CD4-positive, alpha-beta T cell treated with Interleukin-1 beta for 1 hour (primary cell): ENCODE data around the gene COL8A1.
A peak's percentile ranks its signal among the peaks of the same experiment; 100 is the strongest.

Experiments
- DNase-seq, 2 donors: peaks; one replicate each; pipeline ENCODE4 v3.0.0-alpha.2; 2020 to 2022

Gene COL8A1

DNA sequence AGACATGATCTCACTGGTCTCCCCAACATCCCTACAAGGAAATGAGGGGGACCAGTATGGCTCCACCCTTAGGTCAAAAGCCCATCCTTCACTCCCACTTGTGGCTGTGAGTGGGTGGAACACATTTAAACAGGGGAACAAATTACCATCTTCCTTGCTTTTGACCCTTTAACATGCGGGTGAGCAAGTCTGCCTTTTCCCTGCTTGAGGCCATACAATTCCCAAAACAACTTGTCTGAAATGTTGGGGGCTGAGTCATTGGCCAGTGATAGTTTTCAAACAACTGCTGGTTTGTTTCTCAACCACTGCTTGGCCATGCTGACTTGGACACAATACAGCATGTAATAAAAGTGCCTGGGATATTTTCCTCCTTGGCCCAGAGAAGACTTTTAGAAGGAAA is 39.6 kb downstream of the COL8A1 start:
- DNase-seq = no peak

- no peak for DNase-seq
These were observed 40.5 kb downstream of the COL8A1 start for GRCh38 chr3:99678896-99679295.

DNA sequence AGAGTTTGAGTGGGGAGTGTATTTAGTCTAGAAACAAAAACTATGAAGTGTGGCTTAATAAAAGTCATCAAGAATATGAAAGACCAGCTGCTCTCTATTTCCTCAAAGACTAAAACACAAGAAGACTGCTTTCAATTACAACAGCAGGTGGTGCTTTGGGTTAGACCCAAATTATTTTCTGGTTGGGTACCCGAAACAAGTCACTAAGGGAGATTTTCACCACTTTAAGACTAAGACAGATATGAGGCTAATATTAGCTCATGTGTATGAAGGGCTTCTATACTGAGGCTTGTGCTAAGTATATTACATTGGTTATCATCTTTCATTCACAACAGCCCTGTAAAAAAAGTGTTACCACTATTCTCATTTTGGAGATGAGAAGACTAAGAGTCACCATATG is 43.1 kb downstream of the COL8A1 start:
- no peak for DNase-seq

- DNase-seq = no peak
These were observed 43.6 kb downstream of the COL8A1 start for GRCh38 chr3:99681976-99682375.

DNA sequence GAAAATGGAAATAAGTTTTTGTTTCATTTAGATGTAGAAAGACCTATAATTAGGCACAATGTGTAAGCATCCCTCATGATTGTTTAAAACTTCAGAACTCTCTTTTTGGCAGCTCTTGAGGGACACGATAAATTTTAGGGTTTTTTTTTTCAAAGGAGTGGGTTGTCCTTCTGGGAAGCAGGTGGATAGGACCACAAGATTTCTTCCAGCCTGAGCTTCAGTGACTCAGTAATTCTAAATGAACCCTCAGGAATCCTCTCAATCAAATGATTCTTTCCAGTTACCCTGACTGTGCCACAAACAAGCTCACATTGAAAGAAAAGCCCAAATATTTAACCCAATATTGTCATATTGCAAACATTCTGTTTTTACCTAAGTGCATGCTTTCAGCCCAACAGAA is 45.1 kb downstream of the COL8A1 start:
- no peak for DNase-seq

GRCh38 chr3:99683876-99684275 is 45.5 kb downstream of the COL8A1 start:
- no peak for DNase-seq

DNA sequence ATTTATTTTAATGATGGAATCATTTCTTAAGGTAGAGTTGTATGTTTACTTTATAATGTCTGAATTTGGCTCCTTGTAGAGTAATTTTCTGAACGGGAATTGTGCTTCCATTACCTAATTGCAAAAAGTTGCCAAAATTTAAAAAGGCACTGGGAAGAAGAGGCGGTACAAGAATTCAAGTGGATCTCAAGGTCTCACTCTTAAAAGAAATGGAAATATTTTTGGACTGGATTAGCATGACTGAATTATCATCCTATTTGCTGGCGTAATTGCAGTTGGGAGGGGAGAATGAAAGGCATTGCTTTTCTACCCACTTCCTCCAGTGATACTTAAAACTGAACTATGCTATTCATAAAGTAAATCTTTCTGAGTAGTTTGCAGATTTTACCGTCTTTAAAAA is 46.2 kb downstream of the COL8A1 start:
- no peak for DNase-seq

- no peak for DNase-seq
These were observed 48.1 kb downstream of the COL8A1 start for GRCh38 chr3:99686469-99686868.

DNA sequence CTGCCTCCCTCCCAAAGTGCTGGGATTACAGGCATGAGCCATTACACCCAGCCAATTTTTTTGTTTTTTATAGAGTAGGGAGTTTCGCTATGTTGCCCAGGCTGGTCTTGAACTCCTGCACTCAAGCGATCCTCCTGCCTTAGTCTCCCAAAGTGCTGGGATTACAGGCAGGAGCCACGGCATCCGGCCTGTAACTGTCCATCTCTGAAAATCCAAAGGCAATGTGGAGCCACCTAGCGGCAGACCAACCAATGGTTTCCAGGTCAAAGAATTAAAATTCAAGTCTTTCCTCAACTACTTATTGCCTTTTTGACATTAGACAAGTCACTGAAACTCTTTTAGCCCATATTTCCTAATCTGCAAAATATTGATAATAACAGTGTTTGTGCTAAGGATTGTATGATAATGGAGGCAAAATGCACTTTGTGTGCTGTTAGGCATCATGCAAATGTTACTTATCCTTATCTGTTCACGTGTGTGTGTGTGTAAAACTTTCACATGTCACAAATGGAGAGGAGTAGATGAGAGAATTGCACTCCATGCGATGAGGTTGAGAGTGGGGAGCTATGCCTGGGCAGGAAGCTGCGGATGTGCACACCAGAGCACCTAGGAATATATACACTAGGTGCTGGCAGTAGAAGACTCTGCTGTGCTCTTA is 48.7 kb downstream of the COL8A1 start:
- DNase-seq = peak in 1 of 2 donors; percentile 5

DNA sequence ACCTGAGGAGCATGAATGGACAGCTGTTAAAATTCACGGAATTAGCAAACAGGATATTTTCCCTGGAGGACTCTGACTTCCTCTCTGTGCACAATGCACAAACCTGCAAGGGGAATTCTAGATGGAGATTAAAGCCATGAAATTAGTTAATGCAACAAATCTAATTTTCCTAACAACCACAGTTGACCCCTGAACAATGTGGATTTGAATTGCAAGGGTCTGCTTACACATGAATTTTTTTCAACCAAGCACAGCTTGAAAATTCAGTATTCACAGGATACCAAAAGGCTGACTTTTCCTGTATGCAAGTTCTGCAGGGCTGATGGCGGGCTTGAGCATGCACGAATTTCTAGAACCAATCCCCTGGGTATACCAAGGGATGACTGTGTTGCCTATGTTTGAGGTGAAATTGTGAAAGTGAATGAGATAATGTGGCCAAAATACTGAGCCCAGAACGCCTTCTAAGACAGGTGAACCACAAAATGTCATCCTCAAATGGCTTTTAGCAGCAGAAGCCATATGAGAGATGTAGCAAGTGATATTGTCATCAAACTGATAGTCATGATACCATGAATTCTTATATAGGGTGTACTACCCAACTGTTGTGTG is 52.5 kb downstream of the COL8A1 start:
- DNase-seq = no peak

- no peak for DNase-seq
These were observed 55.2 kb downstream of the COL8A1 start for GRCh38 chr3:99693636-99694035.

- no peak for DNase-seq
These were observed 58.1 kb downstream of the COL8A1 start for GRCh38 chr3:99696497-99696896.

GRCh38 chr3:99697250-99697649 is 58.9 kb downstream of the COL8A1 start:
- DNase-seq = no peak

- no peak for DNase-seq
These were observed 60.5 kb downstream of the COL8A1 start for GRCh38 chr3:99698932-99699331.

DNA sequence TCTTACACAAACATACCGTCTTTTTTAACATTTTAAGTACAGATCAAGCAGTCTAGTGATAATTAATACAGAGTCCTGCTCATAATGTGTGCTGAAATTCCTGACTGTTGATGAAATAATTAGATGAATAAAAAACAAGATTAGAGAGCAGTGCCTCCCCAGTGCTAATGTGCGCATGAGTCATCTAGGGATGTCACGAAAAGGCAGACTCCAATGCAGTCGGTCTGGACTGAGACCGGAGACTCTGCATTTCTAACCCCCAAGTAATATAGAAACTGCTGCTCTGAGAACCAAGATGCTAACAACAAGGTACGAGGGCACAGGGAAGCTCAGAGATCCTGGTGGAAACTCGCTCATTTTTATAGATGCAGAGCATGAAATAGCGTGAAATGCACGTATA is 61.4 kb downstream of the COL8A1 start:
- no peak for DNase-seq

- no peak for DNase-seq
These were observed 62.4 kb downstream of the COL8A1 start for GRCh38 chr3:99700631-99701268.

DNA sequence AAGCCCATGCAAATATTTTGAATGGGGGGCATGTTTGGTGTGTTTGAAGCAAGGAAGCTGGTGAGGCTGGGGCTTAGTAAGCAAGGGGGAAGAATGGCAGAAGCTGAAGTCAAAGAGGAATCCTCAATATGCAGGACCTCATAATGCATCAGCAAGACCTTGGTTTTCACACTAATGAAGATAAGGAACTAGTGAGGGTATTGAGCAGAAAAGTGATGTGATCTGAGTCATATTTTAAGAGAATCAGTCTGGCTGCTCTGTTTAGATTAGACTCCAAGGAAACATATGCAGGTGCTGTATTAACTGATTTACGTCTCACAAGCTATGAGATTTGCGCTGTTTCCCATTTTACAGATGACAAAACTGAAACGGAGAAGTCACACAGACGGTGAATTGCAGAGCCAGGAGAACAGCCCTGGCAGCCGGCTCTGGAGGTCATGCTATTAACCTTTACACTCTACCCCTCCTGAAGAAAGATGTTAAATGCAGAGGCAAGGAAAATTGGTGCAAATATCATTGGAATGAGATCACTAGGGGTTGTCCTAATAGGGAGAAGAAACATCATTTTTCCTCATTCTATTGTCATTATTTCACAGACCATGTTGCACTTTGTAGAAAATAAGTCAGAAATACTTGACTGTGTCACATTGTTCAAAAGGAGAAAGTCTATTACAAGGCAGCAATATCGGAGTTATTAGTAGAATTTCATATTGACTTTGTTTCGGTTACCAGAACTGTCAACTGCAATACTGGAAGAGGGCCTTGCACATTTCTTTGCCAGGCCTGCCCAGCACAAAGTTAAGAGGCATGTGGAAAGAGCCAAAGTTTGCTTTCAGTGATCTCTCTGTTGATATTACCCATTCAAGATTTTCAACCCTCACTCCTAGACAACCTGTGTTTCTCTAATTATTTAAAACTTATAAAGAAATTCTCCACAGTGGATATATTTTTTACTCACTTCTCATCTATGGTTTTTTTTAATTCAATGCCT is 64.9 kb downstream of the COL8A1 start:
- DNase-seq = no peak

GRCh38 chr3:99704417-99704816 is 66.0 kb downstream of the COL8A1 start:
- no peak for DNase-seq

- DNase-seq = no peak
These were observed 68.0 kb downstream of the COL8A1 start for GRCh38 chr3:99706410-99706809.

DNA sequence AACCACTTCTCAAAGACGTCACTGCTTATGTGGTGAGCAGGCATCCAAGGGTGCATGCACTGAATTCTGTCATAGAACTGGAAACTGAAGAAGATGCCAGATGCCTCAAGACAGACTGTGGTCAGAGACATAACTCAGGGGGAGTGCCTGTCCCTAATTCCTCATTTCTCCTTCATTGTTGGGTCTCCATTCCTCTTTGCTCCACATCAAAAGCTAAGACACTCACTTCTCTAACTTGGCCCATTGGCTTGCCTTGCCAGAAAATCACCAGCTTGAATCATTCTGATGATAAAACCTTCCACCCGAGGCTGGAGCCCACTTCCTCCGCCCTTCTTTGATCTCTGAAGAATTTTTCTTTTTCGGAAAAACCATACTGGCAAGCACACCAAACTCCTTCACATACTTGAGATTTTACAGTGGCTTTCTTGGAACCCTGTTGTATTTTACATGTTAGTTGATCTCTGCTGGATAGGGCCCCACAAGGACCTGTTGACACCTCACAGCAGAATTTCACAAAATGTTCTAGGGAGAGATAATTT is 69.9 kb downstream of the COL8A1 start:
- no peak for DNase-seq

DNA sequence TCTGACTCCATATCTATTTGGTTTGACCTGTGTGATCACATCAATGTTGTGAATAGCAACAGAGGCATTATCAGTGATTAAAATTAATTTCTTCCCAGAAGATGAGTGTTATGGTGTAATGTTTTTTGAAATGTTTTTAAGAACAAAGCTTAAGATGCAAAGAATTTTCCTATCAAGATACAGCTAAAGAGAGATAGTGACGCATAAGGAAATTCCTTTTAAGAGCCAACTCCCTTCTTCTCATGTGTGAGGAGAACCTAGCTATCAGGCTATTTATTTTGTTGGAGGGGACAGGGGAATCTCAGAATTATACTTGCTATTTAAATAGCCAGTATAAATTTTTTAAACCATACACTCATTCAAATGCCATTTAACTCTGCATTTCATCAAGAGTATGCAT is 71.3 kb downstream of the COL8A1 start:
- no peak for DNase-seq

- DNase-seq = no peak
These were observed 71.7 kb downstream of the COL8A1 start for GRCh38 chr3:99710094-99710493.

DNA sequence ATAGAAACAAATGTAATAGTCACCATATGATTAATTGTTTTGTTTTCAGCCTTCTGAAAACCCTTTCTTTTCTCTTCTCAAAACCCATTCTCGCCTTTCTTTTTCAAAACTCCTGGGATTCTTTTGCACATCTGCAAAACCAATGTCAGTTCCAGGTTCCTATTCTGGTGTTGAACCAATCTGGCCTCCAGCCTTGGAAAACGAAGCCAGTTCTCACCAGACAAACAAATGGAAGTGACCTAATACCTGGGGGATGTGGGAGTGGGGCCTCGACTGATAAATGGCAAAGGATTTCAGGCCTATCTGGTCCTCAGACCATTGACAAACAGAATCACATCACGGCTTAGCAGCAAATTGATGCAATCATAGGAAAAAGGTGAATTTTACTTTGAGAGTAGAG is 73.0 kb downstream of the COL8A1 start:
- no peak for DNase-seq
